HG03439 (cell line): ENCODE data around the gene FITM1.

Source experiments
- ATAC-seq: cut with Tn5 transposase; IDR thresholded peaks from one replicate; pipeline ENCODE4 v1.9.1; 2021; ENCODE audit warnings: mild to moderate bottlenecking, moderate library complexity; ENCODE audit not compliant: unreplicated experiment

Gene FITM1

DNA sequence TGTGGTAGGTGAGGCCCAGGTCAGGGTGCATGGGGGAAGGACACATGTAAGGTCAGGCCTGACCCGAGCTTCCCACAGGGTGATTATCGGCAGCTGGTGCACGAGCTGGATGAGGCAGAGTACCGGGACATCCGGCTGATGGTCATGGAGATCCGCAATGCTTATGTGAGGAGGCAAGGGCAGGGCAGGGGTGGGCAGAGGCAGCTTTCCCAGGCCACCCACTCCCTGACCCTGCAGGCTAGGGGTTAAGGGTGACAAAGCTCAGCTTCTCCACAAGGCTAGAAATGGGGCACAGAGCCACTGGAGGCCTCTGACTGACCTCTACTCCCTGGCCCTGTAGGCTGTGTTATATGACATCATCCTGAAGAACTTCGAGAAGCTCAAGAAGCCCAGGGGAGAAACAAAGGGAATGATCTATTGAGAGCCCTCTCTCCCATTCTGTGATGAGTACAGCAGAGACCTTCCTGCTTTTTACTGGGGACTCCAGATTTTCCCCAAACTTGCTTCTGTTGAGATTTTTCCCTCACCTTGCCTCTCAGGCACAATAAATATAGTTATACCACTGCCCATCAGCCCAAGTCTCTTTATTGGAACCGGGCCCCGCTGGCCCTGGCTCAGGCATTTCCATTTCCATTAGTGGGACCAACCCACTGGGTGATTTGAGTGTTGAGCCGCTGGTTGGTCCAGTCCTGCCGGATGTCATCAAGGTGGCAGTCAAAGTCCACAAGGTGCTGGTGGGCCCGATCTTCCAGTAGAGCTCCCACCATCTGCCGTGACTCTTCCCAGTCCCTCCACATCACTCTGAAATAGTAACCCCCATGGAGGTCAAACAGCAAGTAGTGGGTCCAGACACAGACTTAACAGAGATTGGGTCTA, 8.2 kb downstream of the FITM1 start:
- no peak for ATAC-seq

DNA sequence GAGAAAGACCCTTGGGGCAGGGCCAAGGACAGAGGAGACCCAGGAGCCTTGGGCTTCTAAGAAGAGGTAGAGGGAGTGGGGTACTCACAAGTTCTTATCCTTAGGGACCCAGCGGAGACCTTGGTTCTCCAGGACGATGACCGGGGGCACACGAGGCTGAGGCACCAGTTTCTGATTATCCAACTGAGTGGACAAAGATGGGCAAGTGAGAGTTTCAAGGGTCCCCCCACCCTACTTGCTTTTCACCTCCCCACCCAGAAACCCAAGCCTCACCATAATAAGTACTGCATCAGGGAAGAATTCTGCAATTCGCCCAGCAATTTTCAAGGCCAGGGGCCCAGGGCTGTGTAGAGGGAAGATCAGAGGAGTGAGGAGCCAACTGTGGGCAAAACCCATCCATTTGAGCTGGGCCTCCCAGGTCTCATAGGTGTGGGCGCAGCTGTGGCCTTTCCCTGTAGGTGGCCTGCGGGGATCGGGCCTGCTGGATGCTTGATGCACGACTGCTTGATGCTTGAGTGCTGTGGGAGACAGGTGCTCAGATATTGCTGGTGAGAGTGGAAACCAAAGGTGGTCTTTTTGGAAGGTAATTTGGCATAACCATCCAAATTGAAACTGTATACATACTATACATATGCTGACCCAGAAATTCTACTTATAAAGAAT, 8.9 kb downstream of the FITM1 start:
- no peak for ATAC-seq

DNA sequence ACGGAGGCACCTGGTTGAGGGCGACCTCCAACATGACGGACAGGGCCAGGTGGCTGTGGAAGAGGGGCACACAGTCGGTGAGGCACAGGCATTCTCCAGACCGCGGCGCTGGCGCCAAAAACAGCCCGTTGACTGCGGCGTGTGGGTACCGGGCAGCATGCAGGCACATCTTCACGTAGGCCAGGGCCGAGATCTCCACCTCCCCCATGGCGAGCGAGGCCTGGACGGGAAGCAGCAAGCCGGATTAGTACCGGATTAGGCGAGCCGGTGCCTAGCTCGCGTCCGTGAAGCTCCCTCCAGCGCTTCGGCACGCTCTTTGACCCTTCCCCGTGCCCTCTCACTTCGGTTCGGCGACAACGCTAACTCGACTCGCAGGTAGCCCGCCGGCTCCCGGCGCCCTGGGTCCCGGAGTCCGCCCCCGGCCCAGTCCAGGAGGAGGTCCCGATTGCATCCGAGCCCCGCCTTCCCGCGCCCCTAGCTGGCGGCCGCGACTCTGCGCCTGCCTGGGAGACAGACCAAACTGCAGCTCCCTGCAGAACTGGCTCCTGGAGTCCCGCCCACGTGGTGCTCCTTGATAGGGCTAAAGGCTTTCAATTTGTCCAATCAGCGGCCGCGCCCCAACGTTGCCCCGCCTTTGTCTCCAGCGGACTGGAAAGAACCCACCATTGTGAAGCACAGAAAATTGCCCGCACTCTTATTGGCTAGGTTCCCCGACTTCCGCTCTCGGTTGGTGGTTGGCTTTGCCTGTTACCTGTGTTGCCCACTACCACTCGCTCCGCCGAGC, 10.8 kb downstream of the FITM1 start, which contains the start of gene EMC9:
Gene EMC9 (minus strand): TSS at position 495 of the 784 bp plus-strand sequence. CDS start 287 bp downstream, at position 208.
- ATAC-seq: peak; percentile 83

DNA sequence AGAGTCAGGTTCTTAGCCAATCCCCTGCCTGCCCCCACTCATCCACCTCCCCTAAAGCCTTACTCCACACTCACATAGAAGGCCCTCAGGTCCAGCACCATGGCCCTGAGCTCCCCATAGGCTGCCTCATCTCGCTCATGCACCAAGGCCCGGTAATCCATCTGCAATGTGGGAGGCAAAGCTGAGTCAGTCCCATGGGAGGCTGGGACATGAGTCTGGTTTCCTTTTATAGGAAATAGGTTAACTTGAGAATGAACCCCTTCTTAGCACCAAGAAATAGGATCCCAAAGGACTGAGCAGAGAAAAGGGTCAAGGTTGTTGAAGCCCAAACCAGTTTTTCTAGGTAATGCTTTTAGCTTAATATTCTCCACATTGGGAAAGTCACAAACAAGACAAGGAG, 13.1 kb downstream of the FITM1 start:
- no peak for ATAC-seq

DNA sequence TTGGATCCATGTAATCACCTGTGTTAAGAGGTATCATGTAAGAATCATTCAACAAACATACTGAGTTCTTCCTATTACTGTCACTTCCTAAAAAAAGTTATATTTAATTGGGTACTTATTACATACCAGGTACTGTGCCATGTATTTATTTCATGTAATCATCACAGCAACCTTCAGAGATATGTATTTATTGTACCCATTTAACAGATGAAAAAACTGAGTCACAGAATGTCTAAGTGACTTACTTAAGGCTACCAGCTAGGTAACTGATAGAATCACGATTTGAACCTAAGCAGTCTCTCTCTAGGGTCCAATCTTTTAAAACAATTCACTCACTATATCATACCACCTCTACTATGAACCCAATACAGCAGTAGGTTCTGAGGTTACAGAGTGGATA, 14.0 kb downstream of the FITM1 start:
- ATAC-seq: no peak

DNA sequence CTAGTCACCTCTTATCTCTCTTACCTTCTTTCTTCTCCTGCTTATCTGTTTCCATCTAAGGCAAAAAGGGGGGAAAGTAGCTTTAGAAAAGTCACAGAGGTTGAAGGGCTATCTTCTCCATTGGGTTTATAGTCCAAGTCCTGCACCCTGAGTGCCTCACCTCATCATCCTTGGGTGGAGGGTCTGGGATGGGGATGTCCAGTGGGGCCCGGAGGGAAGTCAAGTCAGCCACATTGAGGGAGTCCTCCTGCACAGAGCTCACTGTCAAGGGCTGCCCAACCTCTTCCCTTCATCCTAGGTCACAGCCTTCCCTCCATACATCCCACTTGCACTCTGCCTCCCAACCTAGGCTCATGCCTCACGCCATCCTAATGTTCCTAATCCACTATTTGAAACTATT, 14.8 kb downstream of the FITM1 start:
- ATAC-seq: no peak

DNA sequence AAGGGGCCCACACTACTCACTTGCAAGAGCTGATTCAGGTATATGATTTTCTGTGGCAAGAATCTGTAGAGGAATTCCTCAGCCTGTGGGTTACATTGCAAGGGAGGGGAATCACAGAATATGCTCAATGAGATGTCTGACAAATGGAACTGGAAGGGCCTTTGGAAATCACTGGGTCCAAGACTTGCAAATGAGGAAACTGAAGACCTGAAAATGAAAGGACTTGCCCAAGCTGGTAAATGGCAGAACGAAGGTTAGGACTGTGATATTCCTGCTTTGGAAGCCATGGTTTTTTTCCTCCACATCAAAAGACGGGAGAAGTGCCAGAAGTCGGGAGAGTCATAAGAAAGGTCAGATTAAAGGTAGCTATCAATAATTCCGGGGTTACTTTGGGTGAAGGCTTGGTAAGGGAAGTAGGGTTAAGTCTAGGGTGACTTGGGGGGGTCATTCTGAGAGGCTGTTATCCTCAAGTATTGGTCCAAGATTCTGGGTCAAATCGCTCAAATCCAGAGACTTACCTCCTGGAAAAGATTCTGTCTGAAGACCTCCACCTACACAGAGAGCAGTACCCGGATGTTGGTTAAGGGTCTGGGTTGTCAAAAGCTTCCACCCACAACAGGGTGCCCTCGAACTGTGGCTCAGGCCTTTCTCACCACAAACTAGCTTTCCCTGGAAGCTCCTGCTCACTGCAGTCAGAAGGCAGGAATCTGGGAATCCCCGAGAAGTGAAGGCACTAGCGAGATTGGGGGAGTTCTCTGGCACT, 15.4 kb downstream of the FITM1 start:
- no peak for ATAC-seq

DNA sequence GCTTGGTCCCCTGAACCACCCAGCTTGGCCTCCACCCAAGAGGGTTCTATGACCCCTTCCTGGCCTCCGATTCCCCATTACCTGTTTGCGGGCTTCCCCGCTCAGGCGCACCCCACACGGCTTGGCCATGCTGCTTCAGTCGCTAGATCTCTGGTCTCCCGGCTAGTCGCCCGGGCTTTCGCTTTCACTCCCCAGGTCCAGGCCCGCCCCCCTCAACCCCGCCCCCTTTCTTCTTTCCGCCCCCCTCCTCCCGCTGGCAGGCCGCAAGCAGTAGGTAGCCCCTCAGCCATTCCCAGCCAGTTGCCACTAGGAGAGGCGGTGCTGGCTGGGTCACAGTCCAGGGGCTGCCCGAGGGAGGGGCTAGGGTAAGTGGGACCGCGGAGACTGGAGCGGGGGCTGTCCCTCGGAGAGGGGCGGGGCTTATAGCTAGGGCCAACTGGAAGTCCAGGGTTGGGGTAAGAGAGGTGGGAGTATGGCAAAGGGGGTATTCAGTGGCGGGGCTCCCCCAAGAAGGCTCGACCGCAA, 16.1 kb downstream of the FITM1 start, which contains the start of gene PSME2:
Gene PSME2 (minus strand): TSS at position 158 of the 525 bp plus-strand sequence. CDS start 29 bp downstream, at position 129.
- peak; percentile 61 for ATAC-seq

DNA sequence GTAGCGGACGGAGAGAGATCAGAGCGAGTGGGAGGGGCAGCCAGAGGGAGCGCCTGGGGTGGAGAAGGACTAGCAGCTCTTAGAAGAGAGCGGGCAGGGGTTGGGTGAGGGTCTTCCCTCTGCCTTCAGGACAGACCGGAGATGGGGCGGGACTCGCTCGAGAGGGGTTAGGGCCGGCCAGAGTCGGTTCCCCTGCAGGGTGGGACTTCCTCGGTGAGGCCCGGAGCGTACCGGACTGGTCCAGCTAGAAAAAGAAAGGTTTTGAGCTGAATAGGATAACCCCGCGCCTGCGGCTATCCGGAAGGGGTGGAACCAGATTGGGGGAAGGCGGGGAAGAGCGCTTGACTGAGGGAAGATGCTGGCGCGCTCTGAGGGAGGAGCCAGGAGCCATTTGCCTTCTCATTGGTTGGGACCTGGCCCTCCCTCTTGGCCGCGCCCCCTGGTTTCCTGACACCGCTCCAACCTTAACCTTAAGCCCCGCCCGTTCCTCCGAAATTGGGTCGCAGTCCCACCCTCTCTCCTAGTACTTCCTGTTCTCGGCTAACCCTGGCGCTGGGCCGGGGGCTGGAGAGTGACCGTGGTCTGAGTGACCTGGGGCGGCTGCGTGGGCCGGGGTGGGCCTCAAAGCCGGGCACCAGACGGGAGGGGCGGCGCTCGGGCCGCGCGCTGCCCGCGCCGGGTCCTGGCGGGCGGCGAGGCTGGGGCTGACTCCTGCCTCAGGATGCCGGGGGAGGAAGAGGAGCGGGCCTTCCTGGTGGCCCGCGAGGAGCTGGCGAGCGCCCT, 16.7 kb downstream of the FITM1 start, which contains the start of gene RNF31:
Gene RNF31 (plus strand): TSS at position 521 of the 783 bp plus-strand sequence. CDS start 201 bp downstream, at position 722.
- ATAC-seq: peak; percentile 83

DNA sequence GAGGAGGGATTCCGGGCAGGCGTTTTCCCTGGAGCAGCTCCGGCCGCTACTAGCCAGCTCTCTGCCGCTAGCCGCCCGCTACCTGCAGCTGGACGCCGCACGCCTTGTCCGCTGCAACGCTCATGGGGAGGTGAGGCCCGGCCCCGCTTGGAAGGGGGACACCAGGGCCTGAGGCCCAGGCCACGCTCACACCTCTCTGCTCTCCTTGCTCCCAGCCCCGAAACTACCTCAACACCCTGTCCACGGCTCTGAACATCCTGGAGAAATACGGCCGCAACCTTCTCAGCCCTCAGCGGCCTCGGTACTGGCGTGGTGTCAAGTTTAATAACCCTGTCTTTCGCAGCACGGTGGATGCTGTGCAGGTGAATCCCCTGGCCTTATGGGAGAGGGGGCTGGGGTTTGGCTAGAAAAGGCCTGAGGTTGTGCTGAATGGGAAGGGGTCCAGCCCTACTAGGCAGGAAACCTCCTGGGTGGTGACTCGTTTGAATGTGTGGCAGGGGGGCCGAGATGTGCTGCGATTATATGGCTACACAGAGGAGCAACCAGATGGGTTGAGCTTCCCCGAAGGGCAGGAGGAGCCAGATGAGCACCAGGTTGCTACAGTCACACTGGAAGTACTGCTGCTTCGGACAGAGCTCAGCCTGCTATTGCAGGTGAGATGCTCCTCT, 17.4 kb downstream of the FITM1 start:
- no peak for ATAC-seq

DNA sequence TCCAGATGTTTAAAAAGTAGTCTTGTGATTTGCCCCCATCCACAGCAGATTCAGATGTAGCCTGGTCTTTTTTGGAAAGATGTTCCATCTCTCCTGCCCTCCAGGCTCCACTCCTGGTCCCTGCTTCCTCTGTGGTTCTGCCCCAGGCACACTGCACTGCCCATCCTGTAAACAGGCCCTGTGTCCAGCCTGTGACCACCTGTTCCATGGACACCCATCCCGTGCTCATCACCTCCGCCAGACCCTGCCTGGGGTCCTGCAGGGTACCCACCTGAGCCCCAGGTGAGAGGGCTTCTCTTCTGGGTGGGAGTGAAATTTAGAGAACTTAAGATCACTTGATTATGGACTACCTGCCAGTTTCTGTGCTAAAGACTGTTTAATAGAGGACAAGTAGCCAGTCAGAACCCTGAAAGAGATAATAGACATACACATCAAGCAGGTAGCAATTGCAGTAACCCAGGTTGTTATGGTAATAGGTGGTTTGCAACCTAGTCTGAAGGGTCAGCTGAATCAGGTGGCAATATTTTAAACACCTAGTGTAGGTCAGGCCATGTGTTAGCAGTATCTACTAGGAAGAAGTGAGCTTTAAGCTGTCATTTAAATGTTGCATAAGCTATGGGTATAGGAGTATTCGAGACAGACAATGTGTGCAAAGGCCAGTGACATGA, 19.0 kb downstream of the FITM1 start:
- ATAC-seq: no peak

DNA sequence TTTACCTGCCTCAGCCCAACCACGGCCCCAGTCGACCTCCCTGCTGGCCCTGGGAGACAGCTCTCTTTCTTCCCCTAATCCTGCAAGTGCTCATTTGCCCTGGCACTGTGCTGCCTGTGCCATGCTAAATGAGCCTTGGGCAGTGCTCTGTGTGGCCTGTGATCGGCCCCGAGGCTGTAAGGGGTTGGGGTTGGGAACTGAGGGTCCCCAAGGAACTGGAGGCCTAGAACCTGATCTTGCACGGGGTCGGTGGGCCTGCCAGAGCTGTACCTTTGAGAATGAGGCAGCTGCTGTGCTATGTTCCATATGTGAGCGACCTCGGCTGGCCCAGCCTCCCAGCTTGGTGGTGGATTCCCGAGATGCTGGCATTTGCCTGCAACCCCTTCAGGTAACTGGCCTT, 19.6 kb downstream of the FITM1 start:
- ATAC-seq: no peak

DNA sequence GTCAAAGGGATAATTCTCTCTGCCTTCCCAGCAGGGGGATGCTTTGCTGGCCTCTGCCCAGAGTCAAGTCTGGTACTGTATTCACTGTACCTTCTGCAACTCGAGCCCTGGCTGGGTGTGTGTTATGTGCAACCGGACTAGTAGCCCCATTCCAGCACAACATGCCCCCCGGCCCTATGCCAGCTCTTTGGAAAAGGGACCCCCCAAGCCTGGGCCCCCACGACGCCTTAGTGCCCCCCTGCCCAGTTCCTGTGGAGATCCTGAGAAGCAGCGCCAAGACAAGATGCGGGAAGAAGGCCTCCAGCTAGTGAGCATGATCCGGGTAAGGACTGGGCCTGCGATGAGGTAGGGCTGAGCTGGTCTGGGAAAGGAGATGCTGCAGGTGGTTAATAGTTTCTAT, 20.1 kb downstream of the FITM1 start:
- ATAC-seq: no peak

DNA sequence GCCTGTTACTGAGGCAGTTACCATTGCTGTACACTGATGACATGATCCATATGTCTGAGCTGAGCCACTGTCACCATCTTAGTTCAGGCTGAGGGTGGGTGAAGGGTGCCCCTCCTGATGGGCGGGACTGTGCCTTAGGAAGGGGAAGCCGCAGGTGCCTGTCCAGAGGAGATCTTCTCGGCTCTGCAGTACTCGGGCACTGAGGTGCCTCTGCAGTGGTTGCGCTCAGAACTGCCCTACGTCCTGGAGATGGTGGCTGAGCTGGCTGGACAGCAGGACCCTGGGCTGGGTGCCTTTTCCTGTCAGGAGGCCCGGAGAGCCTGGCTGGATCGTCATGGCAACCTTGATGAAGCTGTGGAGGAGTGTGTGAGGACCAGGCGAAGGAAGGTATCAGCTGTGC, 20.5 kb downstream of the FITM1 start:
- ATAC-seq: no peak

DNA sequence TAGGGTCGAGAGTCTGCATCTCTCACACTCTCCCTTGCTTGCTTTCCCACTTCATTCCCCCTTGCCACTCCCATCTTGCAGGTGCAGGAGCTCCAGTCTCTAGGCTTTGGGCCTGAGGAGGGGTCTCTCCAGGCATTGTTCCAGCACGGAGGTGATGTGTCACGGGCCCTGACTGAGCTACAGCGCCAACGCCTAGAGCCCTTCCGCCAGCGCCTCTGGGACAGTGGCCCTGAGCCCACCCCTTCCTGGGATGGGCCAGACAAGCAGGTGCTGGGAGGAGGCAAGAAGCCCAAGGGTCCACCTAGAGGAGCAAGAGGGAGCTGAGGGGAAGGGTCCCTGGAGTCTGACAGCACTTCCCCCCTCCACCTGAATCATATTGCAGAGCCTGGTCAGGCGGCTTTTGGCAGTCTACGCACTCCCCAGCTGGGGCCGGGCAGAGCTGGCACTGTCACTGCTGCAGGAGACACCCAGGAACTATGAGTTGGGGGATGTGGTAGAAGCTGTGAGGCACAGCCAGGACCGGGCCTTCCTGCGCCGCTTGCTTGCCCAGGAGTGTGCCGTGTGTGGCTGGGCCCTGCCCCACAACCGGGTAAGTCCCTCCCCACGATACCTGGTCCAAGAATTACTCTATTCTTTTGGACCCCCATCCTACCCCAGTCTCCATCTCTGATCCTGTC, 21.1 kb downstream of the FITM1 start:
- no peak for ATAC-seq

DNA sequence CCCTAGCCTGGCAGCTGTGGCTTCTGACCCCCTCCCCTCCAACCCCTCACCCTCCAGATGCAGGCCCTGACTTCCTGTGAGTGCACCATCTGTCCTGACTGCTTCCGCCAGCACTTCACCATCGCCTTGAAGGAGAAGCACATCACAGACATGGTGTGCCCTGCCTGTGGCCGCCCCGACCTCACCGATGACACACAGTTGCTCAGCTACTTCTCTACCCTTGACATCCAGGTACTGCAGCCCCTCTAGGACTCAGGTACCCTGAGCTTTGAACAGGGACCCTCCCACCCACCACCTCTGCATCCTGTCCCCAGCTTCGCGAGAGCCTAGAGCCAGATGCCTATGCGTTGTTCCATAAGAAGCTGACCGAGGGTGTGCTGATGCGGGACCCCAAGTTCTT, 24.6 kb downstream of the FITM1 start:
- no peak for ATAC-seq

DNA sequence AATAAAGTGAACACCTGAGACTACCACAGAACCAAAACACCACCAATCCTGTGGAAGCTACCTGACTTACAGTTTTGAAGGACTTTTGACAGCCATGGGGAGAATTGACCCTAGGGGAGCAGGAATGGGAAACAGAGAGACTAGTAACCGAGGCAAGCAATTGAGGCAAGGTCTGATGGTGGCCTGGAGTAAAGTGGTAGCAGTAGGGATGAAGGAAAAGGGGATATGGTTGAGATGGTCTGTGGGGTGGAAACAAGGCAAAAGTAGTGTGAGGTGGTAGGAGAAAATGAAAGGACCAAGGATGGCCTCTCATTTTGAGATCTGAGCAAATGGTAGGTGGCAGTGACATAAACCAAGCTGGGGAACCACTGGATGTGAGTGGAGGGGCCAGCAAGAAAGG, 26.4 kb downstream of the FITM1 start:
- no peak for ATAC-seq

DNA sequence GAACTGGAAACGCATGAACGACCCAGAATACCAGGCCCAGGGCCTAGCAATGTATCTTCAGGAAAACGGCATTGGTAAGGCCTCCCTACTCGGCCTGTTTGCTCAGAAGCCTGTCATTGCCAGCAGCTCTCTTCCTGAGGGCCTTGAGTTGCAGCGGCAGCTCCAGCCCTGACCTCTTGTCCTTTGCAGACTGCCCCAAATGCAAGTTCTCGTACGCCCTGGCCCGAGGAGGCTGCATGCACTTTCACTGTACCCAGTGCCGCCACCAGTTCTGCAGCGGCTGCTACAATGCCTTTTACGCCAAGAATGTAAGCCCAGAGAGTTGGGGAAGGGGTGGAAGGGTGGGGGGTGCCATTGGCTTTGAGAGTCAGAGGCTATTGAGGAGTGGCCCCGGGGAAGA, 26.9 kb downstream of the FITM1 start:
- no peak for ATAC-seq
